GM21717 (cell line): ENCODE data around the gene ATG10.
"Not testable (repeated sequence)": the region's sequence is repeated elsewhere in the genome, so short reads cannot be mapped to it uniquely, and the experiment has no call there.

Experiments used
- ATAC-seq: cut with Tn5 transposase; IDR thresholded peaks from one replicate; pipeline ENCODE4 v1.9.1; 2021; ENCODE audit warnings: mild to moderate bottlenecking, moderate library complexity; ENCODE audit not compliant: unreplicated experiment

Gene ATG10

GRCh38 chr5:82109013-82109412 lies 137.2 kb downstream of the ATG10 start:
- no peak for ATAC-seq

DNA sequence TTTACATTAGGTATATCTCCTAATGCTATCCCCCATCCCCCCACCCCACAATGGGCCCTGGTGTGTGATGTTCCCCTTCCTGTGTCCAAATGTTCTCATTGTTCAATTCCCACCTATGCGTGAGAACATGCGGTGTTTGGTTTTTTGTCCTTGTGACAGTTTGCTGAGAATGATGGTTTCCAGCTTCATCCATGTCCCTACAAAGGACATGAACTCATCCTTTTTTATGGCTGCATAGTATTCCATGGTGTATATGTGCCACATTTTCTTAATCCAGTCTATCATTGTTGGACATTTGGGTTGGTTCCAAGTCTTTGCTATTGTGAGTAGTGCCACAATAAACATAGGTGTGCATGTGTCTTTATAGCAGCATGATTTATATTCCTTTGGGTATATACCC lies 138.1 kb downstream of the ATG10 start:
- ATAC-seq = not testable (repeated sequence)

GRCh38 chr5:82111191-82111590 lies 139.4 kb downstream of the ATG10 start:
- no peak for ATAC-seq

- ATAC-seq = no peak
Observed at GRCh38 chr5:82115858-82116257, 144.0 kb downstream of the ATG10 start.

GRCh38 chr5:82119889-82120288 lies 148.1 kb downstream of the ATG10 start:
- no peak for ATAC-seq

DNA sequence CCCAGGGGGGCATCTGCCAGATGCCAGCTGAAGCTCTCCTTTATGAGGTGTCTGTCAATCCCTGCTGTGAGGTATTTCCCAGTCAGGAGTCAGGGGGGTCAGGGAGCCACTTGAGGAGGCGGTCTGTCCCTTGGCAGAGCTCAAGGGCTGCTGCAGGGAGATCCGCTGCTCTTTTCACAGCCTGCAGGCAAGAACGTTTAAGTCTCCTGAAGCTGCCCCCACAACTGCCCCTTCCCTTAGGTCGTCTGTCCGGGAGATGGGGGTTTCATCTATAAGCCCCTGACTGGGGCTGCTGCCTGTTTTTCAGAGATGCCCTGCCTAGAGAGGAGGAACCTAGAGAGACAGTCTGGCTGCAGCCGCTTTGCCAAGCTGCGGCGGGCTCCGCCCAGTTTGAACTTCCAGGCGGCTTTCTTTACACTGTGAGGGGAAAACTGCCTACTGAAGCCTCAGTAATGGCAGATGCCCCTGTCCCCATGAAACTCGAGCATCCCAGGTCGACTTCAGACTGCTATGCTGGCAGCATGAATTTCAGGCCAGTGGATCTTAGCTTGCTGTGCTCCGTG lies 158.0 kb downstream of the ATG10 start:
- ATAC-seq = no peak

GRCh38 chr5:82130602-82131001 lies 158.8 kb downstream of the ATG10 start:
- no peak for ATAC-seq

DNA sequence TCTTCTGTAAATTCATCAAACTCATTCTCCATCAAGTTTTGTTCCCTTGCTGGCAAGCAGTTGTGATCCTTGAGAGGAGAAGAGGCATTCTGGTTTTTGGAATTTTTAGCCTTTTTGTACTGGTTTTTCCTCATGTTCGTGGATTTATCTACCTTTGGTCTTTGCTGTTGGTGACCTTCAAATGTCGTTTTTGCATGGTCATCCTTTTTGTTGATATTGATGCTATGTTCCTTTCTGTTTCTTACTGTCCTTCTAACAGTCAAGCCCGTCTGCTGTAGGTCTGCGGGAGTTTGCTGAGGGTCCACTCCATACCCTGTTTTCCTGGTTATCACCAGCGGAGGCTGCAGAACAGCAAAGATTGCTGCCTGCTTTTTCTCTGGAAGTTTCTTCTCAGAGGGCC lies 165.4 kb downstream of the ATG10 start:
- ATAC-seq = no peak

DNA sequence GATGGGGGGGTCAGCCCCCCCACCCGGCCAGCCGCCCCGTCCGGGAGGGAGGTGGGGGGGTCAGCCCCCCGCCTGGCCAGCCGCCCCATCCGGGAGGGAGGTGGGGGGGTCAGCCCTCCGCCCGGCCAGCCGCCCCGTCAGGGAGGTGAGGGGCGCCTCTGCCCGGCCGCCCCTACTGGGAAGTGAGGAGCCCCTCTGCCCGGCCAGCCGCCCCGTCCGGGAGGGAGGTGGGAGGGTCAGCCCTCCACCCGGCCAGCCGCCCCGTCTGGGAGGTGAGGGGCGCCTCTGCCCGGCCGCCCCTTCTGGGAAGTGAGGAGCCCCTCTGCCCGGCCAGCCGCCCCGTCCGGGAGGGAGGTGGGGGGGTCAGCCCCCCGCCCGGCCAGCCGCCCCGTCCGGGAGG lies 168.0 kb downstream of the ATG10 start:
- ATAC-seq = not testable (repeated sequence)

DNA sequence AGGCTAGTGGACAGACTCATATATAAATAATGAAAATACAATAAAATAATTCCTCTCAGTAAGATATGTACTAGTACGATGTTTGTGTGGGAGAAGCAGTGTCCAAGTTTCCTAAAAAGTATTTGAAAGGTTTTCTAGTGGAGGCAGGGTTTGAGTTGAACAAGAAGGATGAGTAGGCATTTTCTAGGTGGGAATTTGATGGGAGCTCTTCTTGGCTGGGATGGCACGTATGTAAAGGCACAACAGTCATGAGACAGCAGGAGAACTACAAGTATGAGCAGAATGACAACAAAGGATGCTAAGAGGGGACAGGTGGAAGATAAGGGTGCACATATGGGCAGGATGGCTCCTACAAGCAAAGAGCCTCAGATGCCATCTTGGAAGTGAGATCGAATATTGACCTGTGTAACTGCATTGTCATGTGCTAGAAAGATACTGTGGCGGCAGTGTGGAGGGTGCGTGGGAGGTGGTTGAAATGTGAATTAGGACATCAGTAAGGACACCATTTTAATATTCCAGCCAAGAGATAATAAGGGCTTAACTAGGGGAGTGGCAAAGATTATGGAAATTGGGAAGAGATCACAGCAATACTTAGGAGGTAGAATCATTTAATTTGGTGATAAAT lies 170.5 kb downstream of the ATG10 start:
- no peak for ATAC-seq

DNA sequence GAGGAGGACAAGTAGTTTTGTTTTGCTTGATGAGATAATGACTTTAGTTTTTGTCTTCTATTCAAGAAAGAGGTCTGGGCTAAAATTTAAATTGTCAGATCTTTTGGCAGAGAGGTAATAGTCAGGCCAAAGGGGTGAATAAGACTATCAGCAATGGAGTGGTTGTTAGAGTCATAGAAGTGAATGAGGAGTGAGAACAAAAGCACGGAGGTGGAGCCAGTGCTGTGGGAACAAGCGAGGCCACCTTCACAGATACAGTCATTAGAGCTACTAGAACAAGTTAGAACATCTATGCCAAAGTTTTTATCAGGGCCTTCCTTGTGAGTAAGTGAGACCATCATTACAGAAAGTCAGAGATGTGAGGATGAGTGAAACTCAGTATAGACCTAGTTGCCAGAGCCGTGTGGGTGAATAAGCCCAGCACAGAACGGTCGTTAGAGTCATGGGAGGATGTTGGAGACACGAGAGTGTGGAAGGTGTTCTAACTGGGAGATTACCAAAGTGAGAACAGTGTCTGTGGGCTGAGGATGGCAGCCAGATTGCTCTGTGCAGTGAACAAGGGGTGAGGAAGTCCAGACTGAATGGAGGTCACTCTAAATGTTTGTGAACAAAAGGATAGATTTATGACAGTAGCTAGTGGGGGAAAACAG lies 171.2 kb downstream of the ATG10 start:
- ATAC-seq = no peak

DNA sequence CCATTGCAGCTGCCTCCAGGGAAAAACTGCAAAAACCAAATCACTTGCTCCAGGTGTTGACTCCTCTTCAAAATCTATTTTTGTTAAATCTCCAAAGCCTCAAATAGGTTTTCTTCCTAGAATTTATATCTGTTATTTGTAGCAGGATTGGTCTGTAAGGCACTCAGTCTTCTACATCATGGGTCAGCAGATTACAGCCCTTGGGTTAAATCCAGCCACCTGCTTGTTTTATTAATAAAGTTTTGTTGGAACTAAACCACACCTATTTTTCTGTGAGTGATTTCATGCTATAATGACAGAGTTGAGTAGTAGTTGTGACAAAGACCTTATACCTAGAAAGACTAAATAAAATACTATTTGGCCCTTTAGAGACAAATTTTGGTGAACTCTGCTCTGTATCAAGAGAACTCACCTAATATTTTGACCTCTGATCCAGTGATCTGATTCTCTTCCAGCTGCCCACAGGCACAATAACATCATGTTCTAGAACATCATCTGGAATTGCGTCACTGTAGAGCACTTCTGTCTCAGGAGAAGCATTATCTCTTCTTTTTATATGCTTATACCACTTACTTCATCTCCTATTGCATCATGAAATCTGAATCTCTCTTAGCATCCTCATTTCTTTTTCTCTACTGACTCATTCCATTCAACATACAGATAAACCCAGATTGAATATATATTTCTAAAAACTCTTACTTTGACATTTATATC lies 176.2 kb downstream of the ATG10 start:
- ATAC-seq = no peak

DNA sequence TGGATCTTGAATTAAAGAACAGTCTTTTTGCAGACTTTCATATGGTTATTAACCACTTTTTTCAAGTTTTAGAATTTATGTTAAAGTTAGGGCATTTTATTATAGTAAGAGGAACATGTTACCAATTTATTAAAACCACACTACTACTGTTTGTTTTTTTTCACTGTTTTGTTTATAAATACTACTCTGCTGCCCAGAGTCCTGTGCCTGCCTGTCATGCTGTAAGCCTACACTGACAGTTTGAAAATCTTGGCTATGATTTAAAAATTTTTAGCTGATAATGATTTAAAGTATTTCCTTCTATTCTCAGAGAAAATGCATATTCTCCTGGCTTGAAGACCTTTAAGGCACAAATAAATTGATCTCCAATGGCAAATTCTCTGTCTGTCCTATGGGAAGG lies 177.6 kb downstream of the ATG10 start:
- ATAC-seq = no peak

DNA sequence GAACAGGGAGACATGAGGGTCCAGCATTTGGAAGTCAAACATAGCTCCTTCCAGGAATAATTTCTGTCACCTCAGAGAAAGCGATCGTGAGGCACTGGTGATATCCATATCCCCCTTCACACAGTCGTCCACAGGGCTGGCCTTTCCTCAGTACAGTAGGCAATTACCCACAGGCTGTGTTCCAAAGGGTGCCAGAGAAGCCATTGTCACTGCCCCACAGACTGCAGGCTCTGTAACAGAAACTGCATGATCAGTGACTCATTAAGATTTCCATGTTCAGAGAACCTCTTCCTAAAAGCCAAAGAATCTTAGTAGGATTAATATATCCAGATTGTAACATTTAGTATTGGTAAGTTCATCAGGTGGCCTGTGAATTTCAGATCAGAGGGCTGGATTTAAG lies 178.7 kb downstream of the ATG10 start:
- ATAC-seq = no peak

GRCh38 chr5:82151204-82151603 lies 179.4 kb downstream of the ATG10 start:
- no peak for ATAC-seq

DNA sequence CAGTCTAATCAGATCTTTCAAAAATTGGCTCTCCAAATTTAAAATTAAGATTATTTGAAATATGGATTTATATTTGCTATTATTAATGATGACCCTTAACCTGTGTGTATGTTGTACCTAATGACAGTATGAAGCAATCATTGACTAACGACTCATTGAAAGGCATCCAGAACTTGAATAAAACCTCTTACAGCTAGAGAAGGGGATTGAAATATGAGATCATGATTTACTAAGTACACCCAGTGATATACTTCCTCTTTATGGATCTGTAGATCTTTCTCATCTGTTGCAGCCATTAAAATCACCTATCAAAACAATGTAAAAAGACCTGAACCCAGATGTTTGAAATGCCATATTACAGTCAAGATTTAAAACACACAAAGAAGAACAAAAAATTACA lies 179.8 kb downstream of the ATG10 start:
- ATAC-seq = no peak

- ATAC-seq = no peak
Observed at GRCh38 chr5:82152978-82153481, 181.2 kb downstream of the ATG10 start.

DNA sequence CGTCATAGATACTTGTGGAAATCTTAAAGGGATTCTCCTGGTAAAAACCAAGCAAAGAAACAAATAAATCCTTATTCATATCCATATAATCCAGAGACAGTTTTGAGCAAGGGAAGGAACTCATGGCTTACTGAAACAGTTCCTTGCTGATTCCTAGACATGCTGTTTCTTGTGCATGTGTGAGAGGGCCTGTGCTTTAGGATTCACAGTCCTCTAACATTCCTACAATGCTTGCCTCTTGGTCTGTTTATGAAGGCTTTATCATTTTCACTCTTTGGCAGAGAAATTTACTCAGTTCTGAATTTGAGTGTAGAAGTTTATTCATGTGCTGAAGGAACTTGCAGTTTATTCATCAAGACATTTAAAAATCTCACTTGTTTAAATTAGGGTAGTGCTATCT lies 183.0 kb downstream of the ATG10 start:
- ATAC-seq = no peak

GRCh38 chr5:82155305-82155704 lies 183.5 kb downstream of the ATG10 start:
- ATAC-seq = no peak

GRCh38 chr5:82156874-82157273 lies 185.1 kb downstream of the ATG10 start:
- ATAC-seq = no peak

- ATAC-seq = no peak
Observed at GRCh38 chr5:82158755-82159413, 187.1 kb downstream of the ATG10 start.
